HCT116 (cell line): ENCODE data around the gene AGBL1. TPM values are rescaled to one million over a fixed set of nuclear protein-coding genes. Genes with fewer than 3 reads are reported as not detected.

Source experiments
- ATAC-seq: fragments of 200-7000 bp; cut with Tn5 transposase; 2 replicates; pipeline ENCODE4 v1.9.1; 2020; ENCODE audit warnings: mild to moderate bottlenecking, moderate library complexity
- BruUV-seq: library from RNA; stranded (reverse); fragments of 400-500 nt; replicated peaks from 2 replicates; lab custom pipeline; 2021; lab: Mats Ljungman, UMichigan
- CTCF ChIA-PET: fragments of 300-600 bp; sonication (Branson Sonifier 250); formaldehyde crosslinking; loops from one replicate; lab custom pipeline; 2021; ENCODE audit warnings: antibody characterized with exemption; lab: Charles Lee
- POLR2A ChIA-PET: fragments of 300-600, 350-600 bp; sonication (Branson Sonifier 250); formaldehyde crosslinking; loops from one replicate; lab custom pipeline; 2021; ENCODE audit warnings: antibody characterized with exemption; lab: Charles Lee
- RAD21 ChIA-PET, 2 experiments: fragments of 300-600 bp; sonication (Branson Sonifier 250); formaldehyde crosslinking; loops; one replicate each; lab custom pipeline; 2023; ENCODE audit warnings: low total read pairs in 2 of 2; ENCODE audit not compliant: uncharacterized antibody in 2 of 2, unreplicated experiment in 2 of 2, low non-redundant PET in 1 of 2; lab: Charles Lee
- DNase-seq: peaks from one replicate; pipeline ENCODE4 v3.0.0-alpha.2; 2010; ENCODE audit warnings: low read depth, low spot score
- H2AFZ ChIP-seq: fragments of 200-600 bp; shearing (Covaris generic), sonication (generic); 2 replicates; pipeline ENCODE4 v1.6.1; 2017; ENCODE audit warnings: low read depth, mixed run types, mixed read lengths, antibody characterized with exemption, low read length; ENCODE audit not compliant: poor library complexity, severe bottlenecking
- H3K27ac ChIP-seq: 2 replicates; pipeline ENCODE4 v1.5.1; 2012; ENCODE audit warnings: low read depth, low read length
- H3K27me3 ChIP-seq: fragments of 200-600 bp; sonication (generic); 2 replicates; pipeline ENCODE4 v1.6.1; 2016; ENCODE audit warnings: mixed run types, low read length, mixed read lengths; ENCODE audit not compliant: insufficient read depth
- H3K36me3 ChIP-seq, 2 experiments: fragments of 200-500 bp in 1 of 2; fragments of 200-600 bp in 1 of 2; sonication (Bioruptor generic) in 1 of 2; sonication (generic) in 1 of 2; 2 replicates each; pipeline versions ENCODE4 v1.5.1 to v1.6.1; 2014 to 2016; ENCODE audit warnings: low read length in 2 of 2, inconsistent platforms in 1 of 2, mixed read lengths in 1 of 2, mixed run types in 1 of 2; ENCODE audit not compliant: insufficient read depth in 2 of 2, control insufficient read depth in 1 of 2
- H3K4me1 ChIP-seq, 2 experiments: fragments of 200-600 bp in 1 of 2; sonication (generic) in 1 of 2; 2 replicates each; pipeline versions ENCODE4 v1.5.1 to v1.6.1; 2012 to 2017; ENCODE audit warnings: low read length in 2 of 2, inconsistent platforms in 1 of 2, mild to moderate bottlenecking in 1 of 2, mixed read lengths in 1 of 2, mixed run types in 1 of 2, moderate library complexity in 1 of 2; ENCODE audit not compliant: insufficient read depth in 2 of 2, control insufficient read depth in 1 of 2
- H3K4me2 ChIP-seq: fragments of 200-600 bp; sonication (generic); 2 replicates; pipeline ENCODE4 v1.6.1; 2017; ENCODE audit warnings: mixed run types, low read length, mixed read lengths
- H3K4me3 ChIP-seq, 2 experiments: fragments of 200-600 bp in 1 of 2; sonication (generic) in 1 of 2; replicated peaks in 1 of 2; 2 replicates each; pipeline ENCODE4 v1.5.1; 2011 to 2016; ENCODE audit warnings: low read length in 2 of 2, control low read depth in 1 of 2, low read depth in 1 of 2, mild to moderate bottlenecking in 1 of 2, mixed read lengths in 1 of 2, mixed run types in 1 of 2
- H3K79me2 ChIP-seq: fragments of 200-600 bp; sonication (generic); 2 replicates; pipeline ENCODE4 v1.6.1; 2017; ENCODE audit warnings: mild to moderate bottlenecking, mixed run types, low read length, moderate library complexity, mixed read lengths; ENCODE audit not compliant: insufficient read depth
- H3K9ac ChIP-seq: fragments of 200-600 bp; sonication (generic); 2 replicates; pipeline ENCODE4 v1.6.1; 2016; ENCODE audit warnings: low read length, mixed read lengths
- H3K9me2 ChIP-seq: fragments of 200-600 bp; sonication (generic), shearing (Covaris generic); 2 replicates; pipeline ENCODE4 v1.6.1; 2017; ENCODE audit warnings: mixed run types, mild to moderate bottlenecking, moderate library complexity; ENCODE audit not compliant: insufficient read depth
- H3K9me3 ChIP-seq, 2 experiments: fragments of 200-500 bp in 1 of 2; fragments of 200-600 bp in 1 of 2; sonication (Bioruptor generic) in 1 of 2; sonication (generic) in 1 of 2; 2 replicates each; pipeline ENCODE4 v1.6.1; 2014 to 2017; ENCODE audit warnings: low read length in 2 of 2, mixed read lengths in 2 of 2, inconsistent platforms in 1 of 2, low read depth in 1 of 2, mild to moderate bottlenecking in 1 of 2, mixed run types in 1 of 2, moderate library complexity in 1 of 2; ENCODE audit not compliant: control insufficient read depth in 1 of 2, insufficient read depth in 1 of 2
- H4K20me1 ChIP-seq: fragments of 200-600 bp; sonication (generic), shearing (Covaris generic); 2 replicates; pipeline ENCODE4 v1.6.1; 2017; ENCODE audit warnings: mixed run types, mild to moderate bottlenecking, moderate library complexity; ENCODE audit not compliant: insufficient read depth
- ATF3 ChIP-seq: IDR thresholded peaks from 2 replicates; pipeline ENCODE4 v1.6.1; 2012
- CEBPB ChIP-seq: IDR thresholded peaks from 2 replicates; pipeline ENCODE4 v1.6.1; 2012; ENCODE audit warnings: low read depth
- CTCF ChIP-seq, 3 experiments: fragments of 200-600 bp in 1 of 3; sonication (generic) in 1 of 3; IDR thresholded peaks in 2 of 3; conservative IDR thresholded peaks in 1 of 3; 2 replicates each; pipeline ENCODE4 v1.5.1; 2012 to 2017; ENCODE audit warnings: low read depth in 2 of 3, low read length in 2 of 3, antibody characterized with exemption in 1 of 3, borderline replicate concordance in 1 of 3, control low read depth in 1 of 3, mild to moderate bottlenecking in 1 of 3, mixed read lengths in 1 of 3, mixed run types in 1 of 3, moderate library complexity in 1 of 3; ENCODE audit not compliant: insufficient read depth in 1 of 3
- EGR1 ChIP-seq: IDR thresholded peaks from 2 replicates; pipeline ENCODE4 v1.6.1; 2012; ENCODE audit warnings: low read depth
- EZH2phosphoT487 ChIP-seq: fragments of 200-600 bp; IDR thresholded peaks from 2 replicates; pipeline ENCODE4 v1.6.1; 2018; ENCODE audit warnings: antibody characterized with exemption, borderline replicate concordance
- FOSL1 ChIP-seq: IDR thresholded peaks from 2 replicates; pipeline ENCODE4 v1.6.1; 2012; ENCODE audit warnings: low read depth
- JUND ChIP-seq: IDR thresholded peaks from 2 replicates; pipeline ENCODE4 v1.6.1; 2012
- MAX ChIP-seq: IDR thresholded peaks from 2 replicates; pipeline ENCODE4 v1.6.1; 2012
- POLR2A ChIP-seq: IDR thresholded peaks from 2 replicates; pipeline ENCODE4 v1.7.0; 2011; ENCODE audit warnings: borderline replicate concordance; ENCODE audit not compliant: insufficient read depth, insufficient read length; ENCODE audit errors: extremely low read depth
- POLR2AphosphoS5 ChIP-seq: IDR thresholded peaks from 2 replicates; pipeline ENCODE4 v1.6.1; 2011; ENCODE audit warnings: mild to moderate bottlenecking, low read depth, low read length, moderate library complexity
- RAD21 ChIP-seq: IDR thresholded peaks from 2 replicates; pipeline ENCODE4 v1.6.1; 2012; ENCODE audit warnings: low read depth, mild to moderate bottlenecking
- SIN3A ChIP-seq: IDR thresholded peaks from 2 replicates; pipeline ENCODE4 v1.6.1; 2012; ENCODE audit warnings: low read depth
- SP1 ChIP-seq: IDR thresholded peaks from 2 replicates; pipeline ENCODE4 v1.6.1; 2012; ENCODE audit warnings: low read depth
- SRF ChIP-seq: IDR thresholded peaks from 2 replicates; pipeline ENCODE4 v1.6.1; 2012; ENCODE audit warnings: low read depth
- TCF7L2 ChIP-seq: IDR thresholded peaks from 2 replicates; pipeline ENCODE4 v1.7.0; 2011; ENCODE audit warnings: borderline replicate concordance, inconsistent platforms; ENCODE audit not compliant: insufficient read depth, insufficient read length; ENCODE audit errors: extremely low read depth
- ZBTB33 ChIP-seq: IDR thresholded peaks from 2 replicates; pipeline ENCODE4 v1.6.1; 2011; ENCODE audit warnings: mild to moderate bottlenecking, low read length, moderate library complexity; ENCODE audit not compliant: insufficient replicate concordance; ENCODE audit errors: extremely low read depth
- ZFX ChIP-seq: fragments of 450-650 bp; IDR thresholded peaks from 2 replicates; pipeline ENCODE4 v1.6.1; 2017
- ZNF274 ChIP-seq: fragments of 200-500 bp; sonication (Bioruptor generic); IDR thresholded peaks from 2 replicates; pipeline ENCODE4 v1.6.1; 2014; ENCODE audit warnings: mild to moderate bottlenecking, low read depth, low read length, inconsistent platforms
- intact Hi-C: fragments of 100-400 bp; cut with micrococcal nuclease; formaldehyde crosslinking; loops from 2 replicates; pipeline ENCODE4 v1.10.0; 2022
- total RNA-seq: library from RNA; stranded (reverse); gene quantifications from one replicate; pipeline ENCODE4 v1.2.1, GENCODE V29; 2021; ENCODE audit not compliant: unreplicated experiment

The AGBL1 gene
- total RNA-seq, 1 experiment from 2014 or later: not detected

GRCh38 chr15:86572368-86572841 lies 492.7 kb downstream of the AGBL1 start:
- Histone ChIP-seq H3K27me3 (no peaks in the 10 kb centered on the region), H3K4me2 (no peak overlapping the region), H3K4me1 (no peaks in the 10 kb centered on the region), H3K27ac (no peak overlapping the region), H3K9me3 (peaks cover 11 to 20% of the 10 kb centered on the region in 2 experiments; a peak in 2 of 4 replicates), H3K79me2 (no peaks in the 10 kb centered on the region), H3K36me3 (no peaks in the 10 kb centered on the region), H4K20me1 (no peaks in the 10 kb centered on the region), H2AFZ (no peak overlapping the region), H3K9ac (no peak overlapping the region), H3K9me2 (no peaks in the 10 kb centered on the region), H3K4me3 (no peak overlapping the region)
- CTCF ChIA-PET: no interaction called here
- intact Hi-C loops: no loop called here
- POLR2A ChIA-PET: no interaction called here
- BruUV-seq: no TSS peak
- no peak for ATAC-seq
- RAD21 ChIA-PET: no interaction called here
- no peak for DNase-seq
- TF ChIP-seq SRF (no peak), EZH2phosphoT487 (no peak), RAD21 (no peak), SP1 (no peak), CTCF (IDR thresholded peaks at IDR 0.05 in 2 of 3, conservative IDR thresholded peaks at IDR 0.05 in 1 of 3; ENCODE audit: borderline replicate concordance in 1 of 3, insufficient read depth in 1 of 3, low read depth in 2 of 3, low read length in 2 of 3) (no peak), ZNF274 (no peak), MAX (no peak), JUND (no peak)

GRCh38 chr15:86573476-86573875 lies 493.8 kb downstream of the AGBL1 start:
- CTCF ChIA-PET: no interaction called here

More at GRCh38 chr15:86573476-86573875, 493.8 kb downstream of the AGBL1 start:
- ChIA-PET RAD21 (no interaction called here), POLR2A (no interaction called here)
- Histone ChIP-seq H2AFZ (no peak overlapping the region), H3K4me2 (no peak overlapping the region), H3K27me3 (no peaks in the 10 kb centered on the region), H3K4me3 (no peak overlapping the region), H3K79me2 (no peaks in the 10 kb centered on the region), H4K20me1 (no peaks in the 10 kb centered on the region), H3K9me2 (no peaks in the 10 kb centered on the region), H3K36me3 (no peaks in the 10 kb centered on the region), H3K9ac (no peak overlapping the region), H3K9me3 (peaks cover 11 to 13% of the 10 kb centered on the region in 2 experiments; a peak in 2 of 4 replicates), H3K4me1 (no peaks in the 10 kb centered on the region), H3K27ac (no peak overlapping the region)
- TF ChIP-seq TCF7L2 (no peak), RAD21 (no peak), ZFX (no peak), ZBTB33 (no peak), EGR1 (no peak), SIN3A (no peak), POLR2AphosphoS5 (no peak), FOSL1 (no peak), ATF3 (no peak), MAX (no peak), ZNF274 (no peak), POLR2A (no peak), SP1 (no peak), CEBPB (no peak)
- no peak for ATAC-seq
- intact Hi-C loops: no loop called here
- BruUV-seq: no TSS peak
- DNase-seq: no peak
